ENCODE results near the gene YTHDF1. TPM values are rescaled to one million over a fixed set of nuclear protein-coding genes. Genes with fewer than 3 reads are reported as not detected.

Gene YTHDF1
- total RNA-seq (2014; rRNA removed; shearing (Covaris generic)): 32.6 and 36.0 TPM in 2 replicates

DNA sequence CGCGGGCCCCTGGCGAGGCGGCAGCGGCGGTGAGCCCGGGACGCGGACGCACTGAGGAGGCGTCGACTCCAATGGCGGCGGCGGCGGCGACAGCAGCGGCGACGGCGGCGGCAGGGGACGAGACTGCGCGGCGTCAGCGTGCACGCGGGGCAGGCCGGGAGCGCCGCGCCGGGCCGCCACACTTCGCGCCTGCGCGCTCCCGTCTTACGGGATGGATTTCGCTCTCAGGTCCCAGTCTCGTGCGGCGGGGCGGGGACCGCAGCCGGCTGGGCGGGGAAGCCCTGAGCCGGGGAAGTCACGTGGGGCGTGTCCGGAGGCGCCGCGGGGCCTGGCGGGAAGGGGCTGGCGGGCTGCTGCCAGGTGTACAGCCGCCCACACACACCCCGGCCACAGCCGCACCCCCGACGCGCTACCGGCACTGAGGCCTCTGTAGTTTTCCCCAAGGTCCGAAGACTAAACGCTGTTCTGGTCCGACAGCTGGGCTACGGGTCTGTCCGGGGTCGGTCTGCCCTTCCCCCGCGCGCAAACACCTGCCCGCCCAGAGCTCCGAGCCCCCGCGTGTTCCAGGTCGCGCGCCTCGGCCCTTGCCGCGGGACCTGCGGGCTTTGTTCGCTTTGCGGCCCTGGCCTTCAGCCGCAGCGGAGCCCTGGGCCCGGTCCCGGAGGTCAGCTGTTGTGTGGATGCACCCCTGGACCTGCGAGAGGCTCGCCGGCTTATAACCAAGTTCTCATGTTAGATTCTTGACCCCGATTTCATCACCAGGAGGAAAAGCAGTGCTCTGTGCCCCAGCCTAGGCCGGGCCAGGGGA is at the start of gene YTHDF1:
Gene YTHDF1 (minus strand): TSS at position 91 of the 808 bp plus-strand sequence. CDS start 239 bp downstream, outside the sequence.
- Histone ChIP-seq H3K4me3 (ENCODE audit: insufficient read depth, low read depth, low read length) (peak within 1 kb of the TSS; percentile 80), H3K27me3 (ENCODE audit: control insufficient read depth, insufficient read depth, low read length) (no peaks in the 10 kb centered on the region), H3K36me3 (replicated peaks; ENCODE audit: control insufficient read depth, insufficient read depth, low read length) (peaks cover 23% of the 10 kb centered on the region)
- DNase-seq: peak; percentile 100

DNA sequence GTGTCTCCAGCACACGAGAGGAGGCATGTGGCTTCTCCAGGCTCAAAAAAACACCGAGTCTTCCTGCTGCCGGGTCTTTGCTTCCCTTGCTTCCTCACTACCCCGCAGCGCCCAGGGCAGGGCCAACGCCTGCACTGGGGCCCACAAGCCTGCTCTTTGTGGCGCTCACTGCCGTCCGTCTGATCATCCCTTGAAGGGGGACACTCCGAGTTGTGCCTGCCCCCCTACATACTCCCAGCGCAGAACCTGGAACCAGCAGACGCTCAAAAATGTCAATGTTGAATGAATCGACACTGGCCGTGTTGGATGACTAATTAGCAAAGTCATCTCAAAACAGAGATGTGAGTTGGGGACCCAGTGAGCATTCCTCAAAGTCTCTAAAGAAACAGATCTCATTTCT is 48.6 kb upstream of the YTHDF1 start:
- H3K27me3 ChIP-seq (ENCODE audit: control insufficient read depth, insufficient read depth, low read length): no peaks in the 10 kb centered on the region
- no peak overlapping the region for H3K4me3 ChIP-seq (ENCODE audit: insufficient read depth, low read depth, low read length)
- H3K36me3 ChIP-seq (replicated peaks; ENCODE audit: control insufficient read depth, insufficient read depth, low read length): no peaks in the 10 kb centered on the region
- no peak for DNase-seq

DNA sequence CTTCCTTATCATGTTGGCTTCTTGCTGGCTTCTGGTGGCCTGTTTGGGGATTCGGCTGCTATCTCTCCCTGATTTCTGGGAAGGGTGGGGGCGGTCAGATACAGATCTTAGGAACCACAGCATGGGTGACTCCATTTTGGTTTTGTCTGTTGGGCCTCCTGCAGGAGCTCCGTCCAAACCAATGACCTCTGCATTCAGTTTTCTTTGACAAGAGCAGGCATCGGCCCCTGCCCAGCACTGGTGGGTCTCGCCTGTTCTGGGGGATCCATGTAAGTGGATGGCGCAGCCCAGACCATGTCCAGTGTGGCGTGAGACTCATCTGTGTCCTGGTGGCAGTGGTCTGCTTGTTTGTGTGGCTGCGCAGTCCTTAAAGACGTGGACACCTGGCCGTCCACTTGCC is 48.1 kb upstream of the YTHDF1 start:
- no peaks in the 10 kb centered on the region for H3K36me3 ChIP-seq (replicated peaks; ENCODE audit: control insufficient read depth, insufficient read depth, low read length)
- DNase-seq: no peak
- no peak overlapping the region for H3K4me3 ChIP-seq (ENCODE audit: insufficient read depth, low read depth, low read length)
- H3K27me3 ChIP-seq (ENCODE audit: control insufficient read depth, insufficient read depth, low read length): no peaks in the 10 kb centered on the region

DNA sequence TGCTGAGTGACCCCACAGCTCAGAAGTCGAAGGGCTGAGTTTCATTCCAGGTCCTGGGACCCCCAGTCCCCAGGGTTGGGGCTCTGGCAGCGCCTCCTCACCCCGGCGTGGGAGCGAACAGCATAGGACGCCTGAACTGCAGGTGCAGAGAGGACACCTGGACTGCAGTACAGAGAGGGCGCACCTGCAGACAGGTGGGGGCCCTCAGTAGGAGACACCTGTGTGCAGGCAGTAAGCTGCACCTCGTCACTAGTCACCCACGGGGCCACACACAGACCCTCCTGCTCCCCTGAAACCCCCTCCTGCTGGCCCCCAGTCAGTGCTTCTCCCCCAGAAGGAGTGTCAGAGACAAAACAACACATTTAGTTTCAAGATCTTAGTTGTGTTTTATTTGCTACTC is 46.9 kb upstream of the YTHDF1 start:
- no peaks in the 10 kb centered on the region for H3K36me3 ChIP-seq (replicated peaks; ENCODE audit: control insufficient read depth, insufficient read depth, low read length)
- H3K4me3 ChIP-seq (ENCODE audit: insufficient read depth, low read depth, low read length): no peak overlapping the region
- H3K27me3 ChIP-seq (ENCODE audit: control insufficient read depth, insufficient read depth, low read length): no peaks in the 10 kb centered on the region
- no peak for DNase-seq

- no peak overlapping the region for H3K4me3 ChIP-seq (ENCODE audit: insufficient read depth, low read depth, low read length)
- H3K27me3 ChIP-seq (ENCODE audit: control insufficient read depth, insufficient read depth, low read length): no peaks in the 10 kb centered on the region
- DNase-seq: no peak
- no peaks in the 10 kb centered on the region for H3K36me3 ChIP-seq (replicated peaks; ENCODE audit: control insufficient read depth, insufficient read depth, low read length)
These were observed 46.0 kb upstream of the YTHDF1 start for GRCh38 chr20:63261795-63262528.

DNA sequence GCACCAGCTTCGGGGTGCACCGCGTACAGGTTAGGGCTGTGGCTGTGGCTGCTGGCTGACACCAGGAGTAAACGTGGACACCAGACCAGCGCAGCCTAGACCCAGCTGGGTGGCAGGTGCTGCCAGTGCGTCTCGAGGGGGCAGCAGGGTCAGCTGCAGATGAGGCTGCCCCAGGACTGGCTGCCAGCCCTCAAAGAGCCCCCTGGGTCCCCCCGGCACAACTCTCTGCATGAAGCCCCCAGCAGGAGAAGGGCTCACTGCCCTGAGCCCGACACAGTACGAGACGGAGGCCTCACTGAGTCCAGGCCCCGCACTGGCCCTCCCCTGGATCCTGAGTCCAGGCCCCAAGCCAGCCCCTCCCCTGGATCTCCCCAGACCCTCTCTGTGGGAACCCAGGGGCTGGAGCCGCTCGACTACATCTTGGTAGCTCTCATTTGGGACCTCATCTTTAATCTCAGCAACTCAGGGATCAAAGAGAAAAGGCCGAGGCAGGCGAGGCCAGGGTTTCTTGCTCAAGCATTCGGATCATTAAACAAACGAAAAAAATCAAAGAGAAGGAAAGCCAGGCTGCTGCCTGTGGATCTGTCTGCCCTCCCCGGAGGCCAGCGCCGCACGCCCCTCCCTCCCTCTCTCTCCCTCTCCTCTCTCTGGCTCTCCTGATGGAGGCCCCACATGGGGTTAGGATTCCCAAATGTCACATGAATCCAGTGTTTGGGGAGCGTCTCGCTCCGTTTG is 45.3 kb upstream of the YTHDF1 start:
- no peak for DNase-seq
- Histone ChIP-seq H3K36me3 (replicated peaks; ENCODE audit: control insufficient read depth, insufficient read depth, low read length) (no peaks in the 10 kb centered on the region), H3K27me3 (ENCODE audit: control insufficient read depth, insufficient read depth, low read length) (no peaks in the 10 kb centered on the region; the same call in 1 of the 2 replicates), H3K4me3 (ENCODE audit: insufficient read depth, low read depth, low read length) (no peak overlapping the region)

GRCh38 chr20:63260521-63260920 is 44.6 kb upstream of the YTHDF1 start:
- H3K36me3 ChIP-seq (replicated peaks; ENCODE audit: control insufficient read depth, insufficient read depth, low read length): no peaks in the 10 kb centered on the region
- peaks cover 4% of the 10 kb centered on the region for H3K27me3 ChIP-seq (ENCODE audit: control insufficient read depth, insufficient read depth, low read length)
- H3K4me3 ChIP-seq (ENCODE audit: insufficient read depth, low read depth, low read length): no peak overlapping the region
- DNase-seq: no peak

DNA sequence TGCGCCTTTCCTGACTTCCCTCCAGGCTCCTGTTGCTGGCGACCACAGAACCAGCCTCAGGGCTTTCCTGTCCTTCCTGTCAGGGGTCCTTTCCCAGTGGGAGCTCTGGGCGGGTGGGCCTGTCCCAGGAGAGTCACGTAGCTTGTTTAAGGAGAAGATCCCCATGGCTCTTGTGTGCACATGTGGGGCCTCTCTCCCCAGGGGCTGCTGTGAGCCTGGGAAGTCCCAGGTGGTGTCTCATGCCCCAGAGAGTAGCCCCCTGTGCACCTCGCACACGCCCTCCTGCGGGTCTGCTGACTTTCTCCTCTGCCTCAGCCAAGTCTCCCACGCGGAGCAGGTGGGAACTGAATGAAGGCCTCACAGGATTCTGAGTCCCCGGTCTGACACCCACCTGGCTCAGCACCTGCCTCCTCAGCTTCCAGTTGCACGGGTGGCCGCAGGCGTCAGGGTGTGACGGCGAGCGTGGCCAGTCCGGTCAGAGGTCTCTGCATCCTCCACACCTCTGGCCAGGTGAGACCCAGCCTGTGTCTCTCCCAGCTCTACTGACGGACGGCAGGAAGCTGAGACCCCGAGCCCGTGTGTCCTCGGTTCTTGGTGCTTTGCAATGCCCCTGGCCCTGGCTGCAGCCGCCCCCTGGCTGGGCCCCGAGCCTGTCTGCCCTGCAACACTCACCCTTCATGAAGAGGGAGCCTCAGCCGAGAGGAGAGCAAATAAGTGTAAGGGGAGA is 44.0 kb upstream of the YTHDF1 start:
- Histone ChIP-seq H3K27me3 (ENCODE audit: control insufficient read depth, insufficient read depth, low read length) (peaks cover 9% of the 10 kb centered on the region), H3K4me3 (ENCODE audit: insufficient read depth, low read depth, low read length) (no peak overlapping the region), H3K36me3 (replicated peaks; ENCODE audit: control insufficient read depth, insufficient read depth, low read length) (no peaks in the 10 kb centered on the region)
- no peak for DNase-seq

- peaks cover 19% of the 10 kb centered on the region for H3K27me3 ChIP-seq (ENCODE audit: control insufficient read depth, insufficient read depth, low read length)
- no peak for DNase-seq
- H3K36me3 ChIP-seq (replicated peaks; ENCODE audit: control insufficient read depth, insufficient read depth, low read length): no peaks in the 10 kb centered on the region
- no peak overlapping the region for H3K4me3 ChIP-seq (ENCODE audit: insufficient read depth, low read depth, low read length)
These were observed 42.9 kb upstream of the YTHDF1 start for GRCh38 chr20:63258781-63259180.

- DNase-seq: no peak
- Histone ChIP-seq H3K27me3 (ENCODE audit: control insufficient read depth, insufficient read depth, low read length) (peaks cover 30% of the 10 kb centered on the region), H3K36me3 (replicated peaks; ENCODE audit: control insufficient read depth, insufficient read depth, low read length) (no peaks in the 10 kb centered on the region), H3K4me3 (ENCODE audit: insufficient read depth, low read depth, low read length) (no peak overlapping the region)
These were observed 41.7 kb upstream of the YTHDF1 start for GRCh38 chr20:63257629-63258028.

DNA sequence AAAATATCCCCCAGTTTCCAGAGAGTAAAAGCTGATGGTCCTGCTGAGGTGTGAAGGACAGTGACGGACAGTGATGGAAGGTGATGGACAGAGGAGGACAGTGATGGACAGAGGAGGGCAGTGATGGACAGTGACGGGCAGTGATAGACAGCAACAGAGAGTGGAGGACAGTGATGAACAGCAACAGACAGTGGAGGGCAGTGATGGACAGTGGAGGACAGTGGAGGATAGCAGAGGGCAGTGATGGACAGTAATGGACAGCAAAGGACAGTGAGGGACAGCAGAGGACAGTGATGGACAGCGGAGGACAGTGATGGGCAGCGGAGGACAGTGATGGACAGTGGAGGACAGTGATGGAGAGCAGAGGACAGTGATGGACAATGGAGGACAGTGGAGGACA is 41.0 kb upstream of the YTHDF1 start:
- no peak overlapping the region for H3K4me3 ChIP-seq (ENCODE audit: insufficient read depth, low read depth, low read length)
- no peaks in the 10 kb centered on the region for H3K36me3 ChIP-seq (replicated peaks; ENCODE audit: control insufficient read depth, insufficient read depth, low read length)
- DNase-seq: no peak
- peaks cover 36% of the 10 kb centered on the region for H3K27me3 ChIP-seq (ENCODE audit: control insufficient read depth, insufficient read depth, low read length)

- Histone ChIP-seq H3K4me3 (ENCODE audit: insufficient read depth, low read depth, low read length) (no peak overlapping the region), H3K36me3 (replicated peaks; ENCODE audit: control insufficient read depth, insufficient read depth, low read length) (no peaks in the 10 kb centered on the region), H3K27me3 (ENCODE audit: control insufficient read depth, insufficient read depth, low read length) (peaks cover 38% of the 10 kb centered on the region)
- DNase-seq: no peak
These were observed 40.2 kb upstream of the YTHDF1 start for GRCh38 chr20:63255931-63256704.

- H3K27me3 ChIP-seq (ENCODE audit: control insufficient read depth, insufficient read depth, low read length): peaks cover 38% of the 10 kb centered on the region
- H3K4me3 ChIP-seq (ENCODE audit: insufficient read depth, low read depth, low read length): peak overlapping the region; percentile 44
- H3K36me3 ChIP-seq (replicated peaks; ENCODE audit: control insufficient read depth, insufficient read depth, low read length): no peaks in the 10 kb centered on the region
- peak; percentile 94 for DNase-seq
These were observed 38.9 kb upstream of the YTHDF1 start for GRCh38 chr20:63254606-63255384.
